NB4 (cell line): ENCODE data around the gene SMIM35.

Experiments
- CTCF ChIP-seq: IDR thresholded peaks from one replicate; pipeline ENCODE4 v1.5.1; 2012; ENCODE audit warnings: low read depth, low read length
- MAX ChIP-seq: IDR thresholded peaks from 2 replicates; pipeline ENCODE4 v1.6.1; 2011; ENCODE audit warnings: low read depth, low read length
- POLR2A ChIP-seq: IDR thresholded peaks from 2 replicates; pipeline ENCODE4 v1.6.1; 2011; ENCODE audit warnings: mild to moderate bottlenecking; ENCODE audit not compliant: insufficient read length; ENCODE audit errors: extremely low read depth

- TF ChIP-seq POLR2A, result no peak
- no peak for TF ChIP-seq CTCF
- no peak for TF ChIP-seq MAX
These were observed 82.1 kb downstream of the SMIM35 start for GRCh38 chr11:118004543-118005223.
